ENCODE measurements around the gene RNF32.

GRCh38 chr7:156657681-156658080, 17.1 kb downstream of the RNF32 start:
- TF ChIP-seq POU6F1 (CRISPR knock-in tag; IDR thresholded peaks at IDR 0.05; ENCODE audit: borderline replicate concordance, low read depth) (no peak), ARNTL (CRISPR knock-in tag; IDR thresholded peaks at IDR 0.05; ENCODE audit: borderline replicate concordance, low read depth) (no peak), TSHZ2 (CRISPR knock-in tag; IDR thresholded peaks at IDR 0.05) (no peak), ZNF70 (CRISPR knock-in tag; IDR thresholded peaks at IDR 0.05) (no peak), PPARA (CRISPR knock-in tag; IDR thresholded peaks at IDR 0.05; ENCODE audit: borderline replicate concordance) (no peak)
